Measurements from ENCODE around the gene VAC14.

DNA sequence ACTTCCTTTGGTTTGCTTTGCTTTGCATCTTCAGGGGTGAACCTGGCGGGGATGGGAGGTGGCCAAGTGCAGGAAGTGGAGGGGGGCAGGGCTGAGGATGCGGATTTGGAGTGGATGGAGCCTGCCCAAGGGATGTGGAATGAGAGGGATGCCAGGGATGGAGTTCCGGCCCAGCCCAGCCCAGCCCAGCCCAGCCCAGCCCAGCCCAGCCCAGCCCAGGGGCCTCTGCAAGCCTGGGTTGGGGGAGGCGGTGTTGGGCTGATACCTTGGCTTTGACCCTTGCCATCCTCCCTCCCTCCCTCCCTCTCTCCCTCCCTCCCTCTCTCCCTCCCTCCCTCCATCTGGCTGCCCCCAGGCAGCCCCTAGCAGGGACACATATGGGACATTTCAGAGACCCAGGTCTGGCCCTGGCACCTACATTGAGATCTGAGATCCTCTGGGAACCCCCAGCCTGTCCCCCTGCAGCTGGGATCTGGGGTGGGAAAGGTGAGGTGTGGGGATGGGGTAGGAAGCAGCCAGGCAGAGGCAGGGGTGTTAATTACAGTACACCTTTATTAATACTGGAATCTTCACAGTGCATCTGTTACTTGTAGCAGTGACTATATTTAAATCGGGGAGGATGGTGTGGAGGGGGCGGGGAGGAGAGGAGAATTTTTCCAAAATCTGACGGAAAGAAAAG lies 140.1 kb downstream of the VAC14 start:
- TF ChIP-seq EZH2 (IDR thresholded peaks at IDR 0.05; ENCODE audit: borderline replicate concordance, insufficient read depth, low read length, poor library complexity, severe bottlenecking) (no peak), TAF1 (IDR thresholded peaks at IDR 0.05; ENCODE audit: low read depth) (no peak), EP300 (conservative IDR thresholded peaks at IDR 0.05; ENCODE audit: poor library complexity, severe bottlenecking) (no peak)
- TF ChIP-seq, protein P1, sequence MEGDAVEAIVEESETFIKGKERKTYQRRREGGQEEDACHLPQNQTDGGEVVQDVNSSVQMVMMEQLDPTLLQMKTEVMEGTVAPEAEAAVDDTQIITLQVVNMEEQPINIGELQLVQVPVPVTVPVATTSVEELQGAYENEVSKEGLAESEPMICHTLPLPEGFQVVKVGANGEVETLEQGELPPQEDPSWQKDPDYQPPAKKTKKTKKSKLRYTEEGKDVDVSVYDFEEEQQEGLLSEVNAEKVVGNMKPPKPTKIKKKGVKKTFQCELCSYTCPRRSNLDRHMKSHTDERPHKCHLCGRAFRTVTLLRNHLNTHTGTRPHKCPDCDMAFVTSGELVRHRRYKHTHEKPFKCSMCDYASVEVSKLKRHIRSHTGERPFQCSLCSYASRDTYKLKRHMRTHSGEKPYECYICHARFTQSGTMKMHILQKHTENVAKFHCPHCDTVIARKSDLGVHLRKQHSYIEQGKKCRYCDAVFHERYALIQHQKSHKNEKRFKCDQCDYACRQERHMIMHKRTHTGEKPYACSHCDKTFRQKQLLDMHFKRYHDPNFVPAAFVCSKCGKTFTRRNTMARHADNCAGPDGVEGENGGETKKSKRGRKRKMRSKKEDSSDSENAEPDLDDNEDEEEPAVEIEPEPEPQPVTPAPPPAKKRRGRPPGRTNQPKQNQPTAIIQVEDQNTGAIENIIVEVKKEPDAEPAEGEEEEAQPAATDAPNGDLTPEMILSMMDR (IDR thresholded peaks at IDR 0.05; ENCODE audit: poor library complexity, severe bottlenecking) = no peak
